Vagina (tissue), 2 donors: ENCODE results near the gene FNDC11. TPM values are rescaled to one million over a fixed set of nuclear protein-coding genes. Genes with fewer than 3 reads are reported as not detected.
"Not testable (repeated sequence)": the region's sequence is repeated elsewhere in the genome, so short reads cannot be mapped to it uniquely, and the experiment has no call there.

Experiments used
- DNase-seq, 2 donors: peaks; one replicate each; pipeline ENCODE4 v3.0.0-alpha.2; 2017; ENCODE audit errors: extremely low spot score in 2 of 2
- H3K27ac ChIP-seq: fragments of 200-600 bp; sonication (generic); one replicate; pipeline ENCODE4 v1.5.1; 2019
- H3K27me3 ChIP-seq: fragments of 200-600 bp; sonication (generic); one replicate; pipeline ENCODE4 v1.5.1; 2019
- H3K36me3 ChIP-seq, 2 donors: fragments of 200-600 bp; sonication (generic); one replicate each; pipeline ENCODE4 v1.5.1; 2017 to 2019
- H3K4me1 ChIP-seq: fragments of 200-600 bp; sonication (generic); one replicate; pipeline ENCODE4 v1.5.1; 2019
- H3K4me3 ChIP-seq, 2 donors: fragments of 200-600 bp; sonication (generic); 1 replicate in 1 of 2; 2 replicates in 1 of 2; pipeline ENCODE4 v1.5.1; 2016 to 2019
- H3K9me3 ChIP-seq: fragments of 200-600 bp; sonication (generic); one replicate; pipeline ENCODE4 v1.5.1; 2019
- POLR2A ChIP-seq, 2 donors: fragments of 450-650 bp; IDR thresholded peaks; one replicate each; pipeline ENCODE4 v1.6.1; 2017; ENCODE audit warnings: antibody characterized with exemption in 2 of 2, mild to moderate bottlenecking in 2 of 2, moderate library complexity in 2 of 2
- POLR2AphosphoS5 ChIP-seq, 2 donors: sonication (generic); formaldehyde crosslinking; IDR thresholded peaks; one replicate each; pipeline ENCODE4 v1.9.0; 2017; ENCODE audit warnings: antibody characterized with exemption in 2 of 2, mild to moderate bottlenecking in 2 of 2, low read depth in 1 of 2; ENCODE audit not compliant: insufficient read depth in 1 of 2
- intact Hi-C: fragments of 100-400 bp; cut with DNase I; formaldehyde crosslinking; loops from one replicate; pipeline ENCODE4 v1.15.1; 2023
- total RNA-seq: library from RNA; depleted of rRNA; stranded (reverse); fragments of >200 nt; gene quantifications from one replicate; pipeline ENCODE4 v1.2.3, GENCODE V29; 2016
- TF ChIP-seq, protein P1 (sequence below), 3 experiments: fragments of 450-650 bp in 2 of 3; fragments of 200-600 bp in 1 of 3; sonication (generic) in 1 of 3; IDR thresholded peaks; one replicate each; pipeline ENCODE4 v1.5.1; 2017 to 2019; ENCODE audit warnings: antibody characterized with exemption in 3 of 3, mild to moderate bottlenecking in 2 of 3, moderate library complexity in 2 of 3

Gene FNDC11
- total RNA-seq, 1 donor from 2014 or later = not detected

DNA sequence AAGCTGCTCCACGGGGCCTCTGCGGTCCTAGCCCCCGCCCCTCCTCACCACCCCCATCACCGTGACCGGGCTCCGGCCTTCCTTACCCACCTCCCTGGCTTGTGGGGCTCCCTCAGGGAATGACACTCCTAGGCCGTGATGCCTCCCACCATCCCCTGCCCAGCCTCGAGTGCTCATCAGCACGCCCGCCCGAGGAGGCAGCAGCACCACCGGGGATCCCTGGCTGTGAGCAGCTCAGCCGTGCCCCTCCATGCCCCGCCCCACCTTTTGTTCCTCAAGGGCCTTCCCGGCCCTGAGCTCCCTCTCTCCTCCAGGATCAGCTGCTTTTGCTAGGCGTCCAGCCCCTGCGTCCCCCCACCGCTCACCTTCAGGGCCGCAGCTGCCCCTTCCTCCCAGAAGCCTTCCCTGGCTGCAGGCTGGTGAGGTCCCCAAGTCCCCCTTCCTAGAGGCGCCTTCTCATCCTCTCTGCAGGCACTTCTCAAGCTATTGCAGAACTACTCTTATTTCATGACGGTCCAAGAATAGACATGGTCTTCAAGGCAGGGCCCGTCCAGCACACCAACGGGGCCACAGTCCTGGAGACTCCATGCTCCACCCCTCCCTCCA is 3.0 kb downstream of the FNDC11 start:
- Histone ChIP-seq H3K36me3 (peaks cover 0 to 23% of the 10 kb centered on the region in 2 donors), H3K4me3 (no peak overlapping the region), H3K9me3 (no peaks in the 10 kb centered on the region), H3K27ac (no peak overlapping the region), H3K27me3 (no peaks in the 10 kb centered on the region), H3K4me1 (peaks cover 24% of the 10 kb centered on the region)
- DNase-seq = no peak
- TF ChIP-seq POLR2AphosphoS5 (IDR thresholded peaks at IDR 0.05; ENCODE audit: insufficient read depth in 1 of 2, low read depth in 1 of 2) (no peak), POLR2A (IDR thresholded peaks at IDR 0.05) (no peak)
- TF ChIP-seq, protein P1, sequence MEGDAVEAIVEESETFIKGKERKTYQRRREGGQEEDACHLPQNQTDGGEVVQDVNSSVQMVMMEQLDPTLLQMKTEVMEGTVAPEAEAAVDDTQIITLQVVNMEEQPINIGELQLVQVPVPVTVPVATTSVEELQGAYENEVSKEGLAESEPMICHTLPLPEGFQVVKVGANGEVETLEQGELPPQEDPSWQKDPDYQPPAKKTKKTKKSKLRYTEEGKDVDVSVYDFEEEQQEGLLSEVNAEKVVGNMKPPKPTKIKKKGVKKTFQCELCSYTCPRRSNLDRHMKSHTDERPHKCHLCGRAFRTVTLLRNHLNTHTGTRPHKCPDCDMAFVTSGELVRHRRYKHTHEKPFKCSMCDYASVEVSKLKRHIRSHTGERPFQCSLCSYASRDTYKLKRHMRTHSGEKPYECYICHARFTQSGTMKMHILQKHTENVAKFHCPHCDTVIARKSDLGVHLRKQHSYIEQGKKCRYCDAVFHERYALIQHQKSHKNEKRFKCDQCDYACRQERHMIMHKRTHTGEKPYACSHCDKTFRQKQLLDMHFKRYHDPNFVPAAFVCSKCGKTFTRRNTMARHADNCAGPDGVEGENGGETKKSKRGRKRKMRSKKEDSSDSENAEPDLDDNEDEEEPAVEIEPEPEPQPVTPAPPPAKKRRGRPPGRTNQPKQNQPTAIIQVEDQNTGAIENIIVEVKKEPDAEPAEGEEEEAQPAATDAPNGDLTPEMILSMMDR (IDR thresholded peaks at IDR 0.05) = no peak
- intact Hi-C loops = loop anchor here (5.0 kb wide), 1 partner anchor 1450 kb away; no protein-coding TSS in a partner anchor

DNA sequence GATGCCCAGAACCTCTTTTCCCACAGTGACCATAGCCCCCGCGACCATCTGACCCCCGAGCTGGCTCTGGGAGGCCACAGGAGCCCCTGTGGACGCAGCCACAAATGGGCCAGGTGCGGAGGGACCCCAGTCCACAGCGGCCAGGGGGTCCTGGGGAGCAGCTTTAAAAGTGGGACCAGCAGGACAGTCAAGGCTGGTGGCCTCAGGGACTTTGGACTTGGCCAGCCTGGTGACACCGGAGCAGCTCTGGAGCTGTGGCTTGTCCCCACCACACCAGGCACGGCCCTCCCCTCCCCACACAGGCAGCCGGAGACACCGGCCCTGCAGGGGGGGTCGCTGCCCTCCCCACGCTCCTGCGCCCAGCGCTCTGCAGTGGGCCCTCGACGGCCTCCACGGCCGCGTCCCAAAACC is 3.5 kb downstream of the FNDC11 start:
- Histone ChIP-seq H3K27me3 (no peaks in the 10 kb centered on the region), H3K36me3 (peaks cover 0 to 29% of the 10 kb centered on the region in 2 donors), H3K9me3 (no peaks in the 10 kb centered on the region), H3K4me3 (no peak overlapping the region), H3K27ac (no peak overlapping the region), H3K4me1 (peaks cover 22% of the 10 kb centered on the region)
- TF ChIP-seq POLR2AphosphoS5 (IDR thresholded peaks at IDR 0.05; ENCODE audit: insufficient read depth in 1 of 2, low read depth in 1 of 2) (no peak), POLR2A (IDR thresholded peaks at IDR 0.05) (no peak)
- TF ChIP-seq, protein P1 (IDR thresholded peaks at IDR 0.05) = no peak
- intact Hi-C loops = loop anchor here (5.0 kb wide), 1 partner anchor 1450 kb away; no protein-coding TSS in a partner anchor
- DNase-seq = no peak

- Histone ChIP-seq H3K27me3 (no peaks in the 10 kb centered on the region), H3K4me3 (no peak overlapping the region), H3K9me3 (no peaks in the 10 kb centered on the region), H3K4me1 (peaks cover 7% of the 10 kb centered on the region), H3K36me3 (peaks cover 0 to 43% of the 10 kb centered on the region in 2 donors), H3K27ac (no peak overlapping the region)
- intact Hi-C loops = loop anchor here (5.0 kb wide), 1 partner anchor 1452 kb away; no protein-coding TSS in a partner anchor
- DNase-seq = no peak
- TF ChIP-seq POLR2A (IDR thresholded peaks at IDR 0.05) (no peak), POLR2AphosphoS5 (IDR thresholded peaks at IDR 0.05; ENCODE audit: insufficient read depth in 1 of 2, low read depth in 1 of 2) (no peak)
- TF ChIP-seq, protein P1 (IDR thresholded peaks at IDR 0.05) = no peak
Measured at GRCh38 chr20:63558804-63559484, 5.0 kb downstream of the FNDC11 start.

GRCh38 chr20:63559485-63560332 is 5.8 kb downstream of the FNDC11 start:
- H3K9me3 ChIP-seq, H3K4me3 ChIP-seq, H3K4me1 ChIP-seq, H3K27me3 ChIP-seq, DNase-seq, H3K27ac ChIP-seq: not testable (repeated sequence)
- intact Hi-C loops = loop anchor here (5.0 kb wide), 1 partner anchor 1452 kb away; no protein-coding TSS in a partner anchor
- H3K36me3 ChIP-seq = peaks cover 0 to 47% of the 10 kb centered on the region in 2 donors

GRCh38 chr20:63560333-63560805 is 6.4 kb downstream of the FNDC11 start:
- intact Hi-C loops = no loop called here
- no peaks in the 10 kb centered on the region for H3K27me3 ChIP-seq
- peaks cover 0 to 47% of the 10 kb centered on the region in 2 donors for H3K36me3 ChIP-seq
- no peak for DNase-seq
- TF ChIP-seq, protein P1 (IDR thresholded peaks at IDR 0.05) = no peak
- TF ChIP-seq POLR2AphosphoS5 (IDR thresholded peaks at IDR 0.05; ENCODE audit: insufficient read depth in 1 of 2, low read depth in 1 of 2) (no peak), POLR2A (IDR thresholded peaks at IDR 0.05) (no peak)
- H3K27ac ChIP-seq = no peak overlapping the region
- H3K4me3 ChIP-seq = no peak overlapping the region
- H3K4me1 ChIP-seq = no peaks in the 10 kb centered on the region
- no peaks in the 10 kb centered on the region for H3K9me3 ChIP-seq
